ENCODE results near the gene SNRK.
"Not testable (repeated sequence)": the region's sequence is repeated elsewhere in the genome, so short reads cannot be mapped to it uniquely, and the experiment has no call there.

SNRK gene

GRCh38 chr3:43348852-43349574, 62.7 kb downstream of the SNRK start:
- DNase-seq: no peak

GRCh38 chr3:43349716-43350115, 63.4 kb downstream of the SNRK start:
- DNase-seq: no peak

GRCh38 chr3:43353393-43353792, 67.1 kb downstream of the SNRK start:
- no peak for DNase-seq

- no peak for DNase-seq
Measured at GRCh38 chr3:43353923-43354670, 67.8 kb downstream of the SNRK start.

GRCh38 chr3:43356033-43356432, 69.7 kb downstream of the SNRK start:
- not testable (repeated sequence) for DNase-seq

- DNase-seq: no peak
Measured at GRCh38 chr3:43361077-43361476, 74.7 kb downstream of the SNRK start.

- DNase-seq: no peak
Measured at GRCh38 chr3:43362183-43362582, 75.8 kb downstream of the SNRK start.

- no peak for DNase-seq
Measured at GRCh38 chr3:43362961-43363360, 76.6 kb downstream of the SNRK start.

- no peak for DNase-seq
Measured at GRCh38 chr3:43363621-43364266, 77.4 kb downstream of the SNRK start.

GRCh38 chr3:43364494-43364893, 78.2 kb downstream of the SNRK start:
- no peak for DNase-seq

- no peak for DNase-seq
Measured at GRCh38 chr3:43364926-43365325, 78.6 kb downstream of the SNRK start.

GRCh38 chr3:43365601-43366305, 79.4 kb downstream of the SNRK start:
- DNase-seq: no peak

GRCh38 chr3:43366481-43366880, 80.1 kb downstream of the SNRK start:
- DNase-seq: no peak

GRCh38 chr3:43366885-43367284, 80.5 kb downstream of the SNRK start:
- no peak for DNase-seq

GRCh38 chr3:43369404-43370292, 83.3 kb downstream of the SNRK start:
- no peak for DNase-seq

- no peak for DNase-seq
Measured at GRCh38 chr3:43370293-43370980, 84.1 kb downstream of the SNRK start.

GRCh38 chr3:43371494-43371893, 85.2 kb downstream of the SNRK start:
- DNase-seq: no peak

- no peak for DNase-seq
Measured at GRCh38 chr3:43372007-43372740, 85.8 kb downstream of the SNRK start.

- no peak for DNase-seq
Measured at GRCh38 chr3:43372809-43373559, 86.6 kb downstream of the SNRK start.

- DNase-seq: no peak
Measured at GRCh38 chr3:43373560-43373928, 87.2 kb downstream of the SNRK start.
